NB4 (cell line): ENCODE results near the gene ATP10A.

Experiments used
- DNase-seq: peaks from one replicate; pipeline ENCODE4 v3.0.0; 2010; ENCODE audit warnings: low read depth
- H3K4me3 ChIP-seq: one replicate; pipeline ENCODE4 v1.5.1; 2011; ENCODE audit warnings: mild to moderate bottlenecking, low read depth, low read length, moderate library complexity
- CTCF ChIP-seq: IDR thresholded peaks from one replicate; pipeline ENCODE4 v1.5.1; 2012; ENCODE audit warnings: low read depth, low read length
- MAX ChIP-seq: IDR thresholded peaks from 2 replicates; pipeline ENCODE4 v1.6.1; 2011; ENCODE audit warnings: low read depth, low read length
- MYC ChIP-seq: IDR thresholded peaks from 2 replicates; pipeline ENCODE4 v1.6.1; 2011; ENCODE audit warnings: low read depth, low read length
- POLR2A ChIP-seq: IDR thresholded peaks from 2 replicates; pipeline ENCODE4 v1.6.1; 2011; ENCODE audit warnings: mild to moderate bottlenecking; ENCODE audit not compliant: insufficient read length; ENCODE audit errors: extremely low read depth

The ATP10A gene

GRCh38 chr15:25899870-25900269 lies 36.7 kb upstream of the ATP10A start:
- DNase-seq = no peak
- H3K4me3 ChIP-seq = no peak overlapping the region
- TF ChIP-seq MAX = no peak
- TF ChIP-seq MYC = no peak
- no peak for TF ChIP-seq POLR2A
- TF ChIP-seq CTCF = no peak

GRCh38 chr15:25897658-25898057 lies 34.5 kb upstream of the ATP10A start:
- TF ChIP-seq POLR2A (no peak), CTCF (no peak), MYC (no peak), MAX (no peak)
- no peak overlapping the region for H3K4me3 ChIP-seq
- no peak for DNase-seq

GRCh38 chr15:25894371-25894902 lies 31.3 kb upstream of the ATP10A start:
- no peak overlapping the region for H3K4me3 ChIP-seq
- TF ChIP-seq POLR2A (no peak), CTCF (no peak), MYC (no peak), MAX (no peak)
- no peak for DNase-seq

GRCh38 chr15:25893596-25893995 lies 30.5 kb upstream of the ATP10A start:
- H3K4me3 ChIP-seq = no peak overlapping the region
- no peak for DNase-seq
- TF ChIP-seq POLR2A (no peak), MYC (no peak), CTCF (no peak), MAX (no peak)

- DNase-seq = no peak
- TF ChIP-seq MAX (no peak), MYC (no peak), POLR2A (no peak), CTCF (no peak)
Measured at GRCh38 chr15:25892126-25892525, 29.0 kb upstream of the ATP10A start.

GRCh38 chr15:25891081-25891480 lies 28.0 kb upstream of the ATP10A start:
- no peak for DNase-seq
- no peak overlapping the region for H3K4me3 ChIP-seq
- no peak for TF ChIP-seq MYC
- TF ChIP-seq MAX = no peak
- no peak for TF ChIP-seq POLR2A
- TF ChIP-seq CTCF = no peak

More at GRCh38 chr15:25892126-25892525, 29.0 kb upstream of the ATP10A start:
- no peak overlapping the region for H3K4me3 ChIP-seq
